ENCODE measurements around the gene METTL25B. TPM values are rescaled to one million over a fixed set of nuclear protein-coding genes. Genes with fewer than 3 reads are reported as not detected.

The METTL25B gene
- total and polyA plus RNA-seq, 2 of the 13 experiments (the other 11 are each of a cell fraction or from before 2014, with no cell fraction given) = 11.9 to 24.0 TPM

DNA sequence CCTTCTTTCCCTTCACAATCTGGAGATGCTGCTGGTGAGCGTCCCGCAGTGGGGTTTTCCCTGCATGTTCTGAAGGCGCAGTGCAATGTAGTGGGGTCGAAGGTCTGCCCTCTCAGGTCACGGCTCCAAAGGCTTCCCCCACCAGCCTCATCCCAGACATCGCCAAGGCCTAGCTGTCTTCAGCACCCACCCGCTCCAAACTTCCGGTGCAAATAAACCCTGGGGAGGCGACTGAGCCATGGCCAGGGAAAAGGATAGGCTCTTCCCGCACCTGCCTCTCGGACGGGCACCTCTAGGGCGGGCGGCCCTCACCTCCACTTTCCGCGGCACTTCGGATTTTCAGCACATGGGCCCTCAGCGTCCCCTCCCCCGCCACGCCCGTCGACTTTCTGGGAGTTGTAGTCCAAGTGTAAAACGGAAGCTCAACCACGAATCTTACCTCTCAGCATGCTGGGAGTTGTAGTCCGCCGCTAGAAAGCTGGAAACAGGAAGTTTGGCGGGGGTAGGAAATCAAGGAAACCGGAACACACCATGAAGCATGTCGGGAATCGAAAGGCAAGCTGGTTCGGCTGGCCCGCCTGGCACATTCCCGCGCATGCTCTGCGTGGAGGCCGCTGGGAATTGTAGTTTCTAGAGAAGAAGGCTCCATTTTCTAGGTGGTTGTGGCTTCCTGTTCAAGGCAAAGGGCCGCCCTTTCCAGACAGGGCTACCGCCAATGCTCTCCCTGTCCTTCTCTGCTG, 12.6 kb downstream of the METTL25B start, which contains the start of gene MRPL24 (continued):
- TF ChIP-seq REPIN1 (CRISPR knock-in tag; IDR thresholded peaks at IDR 0.05; ENCODE audit: borderline replicate concordance, low read depth) (peak; percentile 95), JUNB (CRISPR knock-in tag; IDR thresholded peaks at IDR 0.05; ENCODE audit: borderline replicate concordance) (no peak), BORCS8-MEF2B (CRISPR knock-in tag; IDR thresholded peaks at IDR 0.05) (peak; percentile 77), HOXA5 (CRISPR knock-in tag; IDR thresholded peaks at IDR 0.05) (0 out of 2 replicates have a peak, but pooled peaks have one; percentile 53), ZNF17 (CRISPR knock-in tag; IDR thresholded peaks at IDR 0.05) (no peak), ZBTB21 (CRISPR knock-in tag; IDR thresholded peaks at IDR 0.05) (no peak; the same call in 1 of the 2 replicates), ZBTB10 (CRISPR knock-in tag; IDR thresholded peaks at IDR 0.05; ENCODE audit: borderline replicate concordance) (0 out of 2 replicates have a peak, but pooled peaks have one; percentile 19), AGO2 (optimal IDR thresholded peaks at IDR 0.05; ENCODE audit: low read depth, low read length) (peak; percentile 79), ZNF101 (CRISPR knock-in tag; IDR thresholded peaks at IDR 0.05; ENCODE audit: borderline replicate concordance, low read depth) (no peak), SMAD3 (CRISPR knock-in tag; IDR thresholded peaks at IDR 0.05) (0 out of 2 replicates have a peak, but pooled peaks have one; percentile 56), HNF4G (IDR thresholded peaks at IDR 0.05; ENCODE audit: borderline replicate concordance, low read depth, low read length) (peak; percentile 63), HNF4G (CRISPR knock-in tag; IDR thresholded peaks at IDR 0.05; ENCODE audit: borderline replicate concordance, low read depth) (peak; percentile 68), ZNF501 (CRISPR knock-in tag; IDR thresholded peaks at IDR 0.05) (peak; percentile 99), ZNF616 (CRISPR knock-in tag; IDR thresholded peaks at IDR 0.05; ENCODE audit: low read depth) (0 out of 2 replicates have a peak, but pooled peaks have one; percentile 65), MTF1 (CRISPR knock-in tag; IDR thresholded peaks at IDR 0.05) (no peak; the same call in 1 of the 2 replicates), MED8 (CRISPR knock-in tag; IDR thresholded peaks at IDR 0.05; ENCODE audit: insufficient replicate concordance) (peak; percentile 93), ZKSCAN8 (CRISPR knock-in tag; IDR thresholded peaks at IDR 0.05; ENCODE audit: borderline replicate concordance) (0 out of 2 replicates have a peak, but pooled peaks have one; percentile 39), SPEN (CRISPR knock-in tag; IDR thresholded peaks at IDR 0.05; ENCODE audit: low read depth) (peak; percentile 93), MED1 (CRISPR knock-in tag; IDR thresholded peaks at IDR 0.05) (peak; percentile 67), SAP130 (CRISPR knock-in tag; IDR thresholded peaks at IDR 0.05; ENCODE audit: low read depth) (peak; percentile 98), ZNF788 (CRISPR knock-in tag; IDR thresholded peaks at IDR 0.05; ENCODE audit: borderline replicate concordance) (peak; percentile 92), ZNF781 (CRISPR knock-in tag; IDR thresholded peaks at IDR 0.05; ENCODE audit: borderline replicate concordance, not compliant biosample characterization) (peak; percentile 67), HCFC1 (IDR thresholded peaks at IDR 0.05; ENCODE audit: low read depth, low read length) (peak; percentile 99), NCOA2 (CRISPR knock-in tag; IDR thresholded peaks at IDR 0.05) (0 out of 2 replicates have a peak, but pooled peaks have one; percentile 15), CREBL2 (CRISPR knock-in tag; IDR thresholded peaks at IDR 0.05; ENCODE audit: borderline replicate concordance) (peak; percentile 57; the same call in 1 of the 2 replicates), ZNF841 (CRISPR knock-in tag; IDR thresholded peaks at IDR 0.05; ENCODE audit: borderline replicate concordance) (no peak), ZNF605 (CRISPR knock-in tag; IDR thresholded peaks at IDR 0.05) (peak; percentile 77), ETV5 (CRISPR knock-in tag; IDR thresholded peaks at IDR 0.05; ENCODE audit: borderline replicate concordance) (peak; percentile 83)

Data from HepG2 (cell line).